ENCODE results near the gene ALPK1.
"Not testable (repeated sequence)": the region's sequence is repeated elsewhere in the genome, so short reads cannot be mapped to it uniquely, and the experiment has no call there.

Gene ALPK1

GRCh38 chr4:112272292-112272691 is 24.9 kb upstream of the ALPK1 start:
- peak; percentile 40 for FAIRE-seq
- no peak; the same call in 1 of the 2 replicates for TF ChIP-seq POLR2A (IDR thresholded peaks at IDR 0.05; ENCODE audit: low read depth, low read length)
- TF ChIP-seq POU2F2 (IDR thresholded peaks at IDR 0.05; ENCODE audit: low read depth, low read length) = no peak
- TF ChIP-seq TAF1 (IDR thresholded peaks at IDR 0.05; ENCODE audit: low read depth, low read length) = no peak
- no peak for TF ChIP-seq PAX5 (IDR thresholded peaks at IDR 0.05; ENCODE audit: insufficient read depth, low read length, severe bottlenecking)
- no peak for TF ChIP-seq SPI1 (IDR thresholded peaks at IDR 0.05; ENCODE audit: low read depth, low read length)

DNA sequence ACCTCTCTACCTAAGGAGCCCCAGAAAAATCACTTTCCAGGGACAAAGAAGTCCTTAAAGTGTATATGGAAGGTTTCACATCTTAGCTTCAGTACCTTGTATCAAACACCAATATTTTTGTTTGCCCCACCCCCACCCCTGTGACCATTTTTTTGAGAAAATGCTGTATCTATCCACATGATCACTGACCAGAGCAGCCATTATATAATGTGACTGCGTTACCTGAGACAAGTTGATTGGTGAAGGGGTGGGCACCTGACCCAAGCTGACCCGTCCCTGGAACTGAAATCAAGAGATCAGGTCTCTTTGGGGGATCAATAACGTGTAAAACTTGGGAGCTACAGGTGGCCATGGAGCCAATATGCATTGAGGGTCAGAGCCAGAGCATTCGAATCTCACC is 22.2 kb upstream of the ALPK1 start:
- DNase-seq (ENCODE audit: insufficient read length, low spot score) (no peak), FAIRE-seq (peak; percentile 76)
- TF ChIP-seq POU2F2 (IDR thresholded peaks at IDR 0.05; ENCODE audit: low read depth, low read length) (no peak), SPI1 (IDR thresholded peaks at IDR 0.05; ENCODE audit: low read depth, low read length) (no peak), POLR2AphosphoS5 (IDR thresholded peaks at IDR 0.05; ENCODE audit: low read depth, low read length) (peak; percentile 47; the same call in 1 of the 2 replicates), POLR2A (IDR thresholded peaks at IDR 0.05; ENCODE audit: low read depth, low read length) (0 out of 2 replicates have a peak, but pooled peaks have one; percentile 46), PAX5 (IDR thresholded peaks at IDR 0.05; ENCODE audit: insufficient read depth, low read length, severe bottlenecking) (no peak), TAF1 (IDR thresholded peaks at IDR 0.05; ENCODE audit: low read depth, low read length) (no peak)

More at GRCh38 chr4:112272292-112272691, 24.9 kb upstream of the ALPK1 start:
- DNase-seq (ENCODE audit: insufficient read length, low spot score) = no peak

DNA sequence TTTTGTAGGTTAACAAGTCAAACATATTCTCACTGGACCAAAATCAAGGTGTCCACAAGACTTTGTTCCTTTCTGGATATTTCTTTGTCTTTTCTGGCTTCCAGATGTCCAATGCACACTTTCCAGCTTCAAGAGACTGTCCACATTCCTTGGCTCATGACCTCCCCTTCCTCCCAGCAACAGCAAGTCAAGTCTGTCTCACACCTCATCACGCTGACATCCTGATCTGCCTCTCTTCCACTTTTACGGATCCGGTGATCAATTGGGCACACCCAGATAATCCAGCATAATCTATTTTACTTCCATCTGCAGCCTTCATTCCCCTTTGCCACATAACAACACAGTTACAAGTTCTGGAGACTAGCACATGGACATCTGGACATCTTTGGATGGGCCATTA is 21.1 kb upstream of the ALPK1 start:
- no peak for TF ChIP-seq TAF1 (IDR thresholded peaks at IDR 0.05; ENCODE audit: low read depth, low read length)
- TF ChIP-seq SPI1 (IDR thresholded peaks at IDR 0.05; ENCODE audit: low read depth, low read length) = no peak
- no peak for TF ChIP-seq PAX5 (IDR thresholded peaks at IDR 0.05; ENCODE audit: insufficient read depth, low read length, severe bottlenecking)
- TF ChIP-seq POU2F2 (IDR thresholded peaks at IDR 0.05; ENCODE audit: low read depth, low read length) = no peak
- peak; percentile 71; the same call in 1 of the 2 replicates for TF ChIP-seq POLR2AphosphoS5 (IDR thresholded peaks at IDR 0.05; ENCODE audit: low read depth, low read length)
- TF ChIP-seq POLR2A (IDR thresholded peaks at IDR 0.05; ENCODE audit: low read depth, low read length) = peak; percentile 36
- FAIRE-seq (peak; percentile 55), DNase-seq (ENCODE audit: insufficient read length, low spot score) (no peak)

GRCh38 chr4:112277220-112277619 is 19.9 kb upstream of the ALPK1 start:
- FAIRE-seq = no peak
- no peak for TF ChIP-seq POLR2A (IDR thresholded peaks at IDR 0.05; ENCODE audit: low read depth, low read length)
- no peak for TF ChIP-seq TAF1 (IDR thresholded peaks at IDR 0.05; ENCODE audit: low read depth, low read length)
- TF ChIP-seq PAX5 (IDR thresholded peaks at IDR 0.05; ENCODE audit: insufficient read depth, low read length, severe bottlenecking) = no peak
- no peak for DNase-seq (ENCODE audit: insufficient read length, low spot score)

GRCh38 chr4:112277705-112278448 is 19.3 kb upstream of the ALPK1 start:
- DNase-seq (ENCODE audit: insufficient read length, low spot score) (no peak), FAIRE-seq (peak; percentile 61)
- no peak for TF ChIP-seq TAF1 (IDR thresholded peaks at IDR 0.05; ENCODE audit: low read depth, low read length)
- no peak for TF ChIP-seq PAX5 (IDR thresholded peaks at IDR 0.05; ENCODE audit: insufficient read depth, low read length, severe bottlenecking)
- no peak for TF ChIP-seq POU2F2 (IDR thresholded peaks at IDR 0.05; ENCODE audit: low read depth, low read length)
- no peak for TF ChIP-seq SPI1 (IDR thresholded peaks at IDR 0.05; ENCODE audit: low read depth, low read length)
- no peak for TF ChIP-seq POLR2AphosphoS5 (IDR thresholded peaks at IDR 0.05; ENCODE audit: low read depth, low read length)
- no peak for TF ChIP-seq POLR2A (IDR thresholded peaks at IDR 0.05; ENCODE audit: low read depth, low read length)

GRCh38 chr4:112279025-112279881 is 17.9 kb upstream of the ALPK1 start:
- TF ChIP-seq SPI1 (IDR thresholded peaks at IDR 0.05; ENCODE audit: low read depth, low read length) = no peak
- TF ChIP-seq POLR2A (IDR thresholded peaks at IDR 0.05; ENCODE audit: low read depth, low read length) = 0 out of 2 replicates have a peak, but pooled peaks have one; percentile 57
- TF ChIP-seq POLR2AphosphoS5 (IDR thresholded peaks at IDR 0.05; ENCODE audit: low read depth, low read length) = no peak
- FAIRE-seq (peak; percentile 80), DNase-seq (ENCODE audit: insufficient read length, low spot score) (no peak)

- TF ChIP-seq POLR2A (IDR thresholded peaks at IDR 0.05; ENCODE audit: low read depth, low read length) (no peak; the same call in 1 of the 2 replicates), PAX5 (IDR thresholded peaks at IDR 0.05; ENCODE audit: insufficient read depth, low read length, severe bottlenecking) (no peak), SPI1 (IDR thresholded peaks at IDR 0.05; ENCODE audit: low read depth, low read length) (no peak), POLR2AphosphoS5 (IDR thresholded peaks at IDR 0.05; ENCODE audit: low read depth, low read length) (no peak), POU2F2 (IDR thresholded peaks at IDR 0.05; ENCODE audit: low read depth, low read length) (no peak), TAF1 (IDR thresholded peaks at IDR 0.05; ENCODE audit: low read depth, low read length) (no peak)
- DNase-seq (ENCODE audit: insufficient read length, low spot score) (no peak), FAIRE-seq (peak; percentile 5)
Observed at GRCh38 chr4:112279882-112280315, 17.3 kb upstream of the ALPK1 start.

DNA sequence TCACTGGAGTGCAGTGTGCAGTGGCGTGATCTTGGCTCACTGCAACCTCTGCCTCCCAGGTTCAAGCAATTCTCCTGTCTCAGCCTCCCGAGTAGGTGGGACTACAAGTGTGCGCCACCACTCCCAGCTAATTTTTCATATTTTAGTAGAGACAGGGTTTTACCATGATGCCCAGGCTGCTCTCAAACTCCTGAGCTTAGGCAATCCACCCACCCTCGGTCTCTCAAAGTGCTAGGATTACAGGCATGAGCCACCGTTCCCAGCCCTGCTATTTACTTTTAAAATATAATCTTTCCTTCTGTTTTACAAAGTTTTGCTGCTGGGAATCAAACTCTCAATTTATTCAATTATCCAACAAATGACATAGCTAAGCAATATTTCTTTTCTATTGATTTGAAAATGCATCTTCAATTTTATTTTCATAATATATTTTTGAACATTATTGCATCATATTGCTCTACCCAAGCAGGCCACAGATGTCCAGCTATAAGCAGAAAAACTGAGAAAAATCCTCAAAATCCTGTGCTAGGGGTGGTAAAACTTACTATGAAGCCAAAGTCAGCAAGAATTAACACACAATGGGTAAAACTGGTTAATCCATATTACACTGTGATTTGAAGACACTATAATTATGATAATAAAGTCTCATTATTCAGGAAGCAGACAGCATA is 16.6 kb upstream of the ALPK1 start:
- FAIRE-seq = no peak
- TF ChIP-seq POLR2A (IDR thresholded peaks at IDR 0.05; ENCODE audit: low read depth, low read length) (no peak), POU2F2 (IDR thresholded peaks at IDR 0.05; ENCODE audit: low read depth, low read length) (no peak), TAF1 (IDR thresholded peaks at IDR 0.05; ENCODE audit: low read depth, low read length) (no peak), PAX5 (IDR thresholded peaks at IDR 0.05; ENCODE audit: insufficient read depth, low read length, severe bottlenecking) (no peak), POLR2AphosphoS5 (IDR thresholded peaks at IDR 0.05; ENCODE audit: low read depth, low read length) (no peak)
- DNase-seq (ENCODE audit: insufficient read length, low spot score) = no peak

- FAIRE-seq; DNase-seq (ENCODE audit: insufficient read length, low spot score): not testable (repeated sequence)
Observed at GRCh38 chr4:112281895-112282398, 15.2 kb upstream of the ALPK1 start.
